Embryonic facial prominence (tissue), 1 donor: ENCODE results near the gene CCDC89.

Experiments used
- DNase-seq: peaks from one replicate; pipeline ENCODE4 v3.0.0-alpha.2; 2016; ENCODE audit errors: extremely low spot score

Gene CCDC89

DNA sequence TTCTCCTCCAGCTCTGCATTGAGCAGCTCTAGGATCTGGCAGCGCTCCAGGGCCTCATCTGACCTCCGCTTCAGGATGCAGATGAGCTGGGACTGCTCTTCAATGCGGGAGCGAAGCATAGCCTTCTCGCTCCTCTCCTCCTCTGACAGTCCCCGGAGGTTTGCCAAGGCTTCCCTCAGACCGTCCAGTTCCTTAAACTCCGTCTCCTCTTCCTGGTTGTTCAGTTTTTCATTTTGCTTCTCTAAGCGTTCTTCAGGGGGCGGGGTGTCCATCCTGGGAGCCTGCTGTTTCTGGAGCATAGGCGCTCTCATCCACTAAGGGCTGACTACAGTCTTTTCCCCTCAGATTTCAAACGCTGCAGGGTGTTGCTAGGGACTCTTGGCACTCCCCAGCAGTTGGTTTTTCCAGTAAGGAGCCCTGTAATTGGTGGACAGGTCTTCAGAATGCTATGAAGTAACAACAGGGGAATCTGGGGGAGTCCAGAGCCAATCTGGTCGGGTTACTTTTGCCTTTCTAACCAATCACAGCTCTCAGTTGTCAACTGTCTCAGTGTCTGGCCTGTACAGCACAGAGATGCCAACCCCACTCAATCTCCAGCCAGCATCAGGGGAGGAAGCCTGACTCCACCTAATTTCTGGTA, at the start of gene CCDC89:
Gene CCDC89, minus strand, starts transcription at position 376 of the 640 bp plus-strand sequence. Its CDS starts 65 bp downstream, at position 311.
- DNase-seq: no peak

DNA sequence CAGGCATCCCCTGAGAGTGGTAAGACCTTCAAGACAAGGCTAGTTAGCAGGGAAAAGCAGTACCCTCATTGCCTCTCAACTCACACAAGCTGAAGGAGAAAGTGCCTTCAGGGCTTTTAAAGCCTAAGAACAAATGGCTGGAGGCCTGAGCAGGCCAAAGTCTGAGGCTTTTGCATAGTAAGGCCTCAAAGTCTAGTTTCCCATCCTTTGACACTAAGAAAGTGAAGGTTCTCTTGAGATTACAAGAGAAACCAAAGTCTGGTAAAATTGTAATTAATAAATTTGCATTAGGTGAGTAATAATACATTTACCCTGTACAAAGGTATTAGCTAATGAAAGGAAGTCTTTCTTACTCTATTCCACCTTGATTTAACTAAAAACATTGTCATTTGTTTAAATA, 47.0 kb upstream of the CCDC89 start:
- no peak for DNase-seq

DNA sequence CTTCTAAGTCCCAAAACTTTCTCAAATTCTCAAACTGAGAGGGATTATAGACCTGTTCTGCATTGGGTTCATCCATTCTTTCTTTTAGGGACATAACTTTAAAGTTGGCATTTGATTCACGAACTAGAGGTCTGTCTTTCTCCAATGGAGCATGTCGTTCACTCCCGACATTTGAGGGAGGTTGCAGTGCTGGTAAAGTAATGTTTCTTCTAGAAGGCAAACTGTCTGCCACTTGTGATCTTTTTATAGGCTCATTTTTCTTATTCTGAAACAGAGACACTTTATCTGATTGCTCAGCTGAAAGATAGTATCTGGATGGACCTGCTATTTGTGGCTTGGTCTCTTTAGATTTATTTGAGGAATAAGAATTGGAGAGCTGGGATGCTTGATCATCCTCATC, 40.4 kb upstream of the CCDC89 start:
- DNase-seq: no peak

GRCh38 chr11:85725510-85726258, 39.7 kb upstream of the CCDC89 start:
- no peak for DNase-seq

DNA sequence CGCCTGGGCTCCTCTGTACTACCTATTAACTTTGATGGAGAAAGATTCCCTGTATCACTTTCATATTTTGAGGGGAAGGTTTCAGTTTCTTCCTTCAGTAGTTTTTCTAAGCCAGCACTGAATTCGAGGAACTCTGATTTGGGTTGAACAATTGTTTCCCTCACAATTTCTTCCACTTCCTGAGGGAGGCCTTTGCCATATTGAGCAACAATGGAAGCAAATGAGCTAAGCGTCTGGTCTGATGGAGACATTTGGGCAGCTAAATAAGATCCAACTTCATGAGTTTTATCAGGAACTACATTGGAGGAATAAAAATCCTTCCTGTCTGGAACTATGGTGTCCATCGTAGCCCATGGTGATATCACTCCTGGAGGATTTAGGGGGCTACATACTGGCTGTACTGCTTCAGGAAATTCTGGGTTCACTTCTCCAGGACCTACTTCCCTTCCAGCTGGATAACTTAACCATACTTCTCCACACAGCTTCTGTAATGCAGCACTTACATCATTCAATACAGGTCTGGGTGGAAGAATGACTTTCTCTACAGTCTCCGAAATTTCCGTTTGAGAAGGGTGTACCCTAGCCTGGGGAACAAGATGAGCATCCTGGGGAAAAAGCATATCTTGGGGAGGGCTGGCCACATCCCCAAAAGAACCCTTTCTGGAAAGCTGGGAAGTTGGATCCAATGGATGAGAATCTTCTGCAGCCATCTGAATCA, 38.9 kb upstream of the CCDC89 start:
- DNase-seq: no peak

GRCh38 chr11:85723088-85723487, 37.1 kb upstream of the CCDC89 start:
- DNase-seq: no peak

DNA sequence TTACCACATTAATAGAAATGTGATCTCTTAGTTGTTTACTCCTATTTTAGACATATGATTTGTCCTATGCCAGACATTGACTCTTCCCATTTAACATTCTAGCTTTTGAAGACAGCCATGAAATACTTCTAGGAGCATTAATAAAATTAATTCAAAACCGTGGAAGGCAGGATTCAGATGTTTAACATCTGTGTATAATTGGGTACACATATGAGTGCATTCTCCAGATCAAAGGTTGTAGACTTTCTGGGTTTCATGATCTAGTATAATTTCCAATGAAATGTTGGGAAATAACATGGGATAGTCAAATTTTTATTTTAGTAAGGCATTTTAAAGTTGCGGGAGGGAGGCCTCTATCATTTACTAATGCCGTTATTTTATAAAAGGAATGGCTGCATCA, 35.2 kb upstream of the CCDC89 start:
- DNase-seq: no peak

GRCh38 chr11:85718991-85719807, 33.2 kb upstream of the CCDC89 start:
- DNase-seq: peak; percentile 21

- no peak for DNase-seq
Measured at GRCh38 chr11:85718126-85718943, 32.3 kb upstream of the CCDC89 start.

- DNase-seq: no peak
Measured at GRCh38 chr11:85717429-85717828, 31.4 kb upstream of the CCDC89 start.

DNA sequence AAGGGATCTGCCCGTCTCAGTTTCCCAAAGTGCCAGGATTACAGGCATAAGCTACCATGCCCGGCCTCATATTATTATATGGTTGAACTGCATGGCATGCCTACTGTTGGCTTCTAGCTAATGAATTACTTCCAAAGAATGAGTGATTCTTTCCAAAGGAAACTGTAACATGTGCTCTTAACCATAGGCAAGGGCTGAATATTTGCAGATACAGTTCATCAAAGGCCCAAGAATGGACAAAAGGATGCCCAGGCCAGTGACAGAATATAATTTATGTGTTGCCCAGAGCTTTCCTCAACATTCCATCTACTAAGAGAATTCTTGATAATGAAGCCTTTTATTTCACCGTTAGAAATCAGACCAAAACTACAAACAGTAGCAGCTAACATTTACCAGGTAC, 27.0 kb upstream of the CCDC89 start:
- no peak for DNase-seq

DNA sequence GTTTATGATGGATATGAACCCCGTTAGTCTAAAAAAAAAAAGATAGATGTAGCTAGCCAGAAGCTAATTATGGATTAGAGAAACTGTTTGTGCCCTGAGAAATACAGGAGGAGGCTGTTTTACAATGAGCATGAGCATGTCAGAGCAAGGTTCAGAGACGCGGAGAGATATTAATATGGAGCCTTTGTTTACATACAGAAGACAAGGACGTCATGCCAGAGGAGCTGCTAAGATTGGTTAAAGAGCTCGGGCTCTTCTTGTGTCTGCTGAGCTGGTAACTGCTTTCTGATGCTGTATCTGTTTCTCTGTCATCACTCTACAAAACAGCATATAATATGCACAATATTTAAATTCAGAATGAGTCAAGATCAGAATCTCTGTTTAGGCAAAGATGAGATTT, 24.9 kb upstream of the CCDC89 start:
- DNase-seq: no peak

DNA sequence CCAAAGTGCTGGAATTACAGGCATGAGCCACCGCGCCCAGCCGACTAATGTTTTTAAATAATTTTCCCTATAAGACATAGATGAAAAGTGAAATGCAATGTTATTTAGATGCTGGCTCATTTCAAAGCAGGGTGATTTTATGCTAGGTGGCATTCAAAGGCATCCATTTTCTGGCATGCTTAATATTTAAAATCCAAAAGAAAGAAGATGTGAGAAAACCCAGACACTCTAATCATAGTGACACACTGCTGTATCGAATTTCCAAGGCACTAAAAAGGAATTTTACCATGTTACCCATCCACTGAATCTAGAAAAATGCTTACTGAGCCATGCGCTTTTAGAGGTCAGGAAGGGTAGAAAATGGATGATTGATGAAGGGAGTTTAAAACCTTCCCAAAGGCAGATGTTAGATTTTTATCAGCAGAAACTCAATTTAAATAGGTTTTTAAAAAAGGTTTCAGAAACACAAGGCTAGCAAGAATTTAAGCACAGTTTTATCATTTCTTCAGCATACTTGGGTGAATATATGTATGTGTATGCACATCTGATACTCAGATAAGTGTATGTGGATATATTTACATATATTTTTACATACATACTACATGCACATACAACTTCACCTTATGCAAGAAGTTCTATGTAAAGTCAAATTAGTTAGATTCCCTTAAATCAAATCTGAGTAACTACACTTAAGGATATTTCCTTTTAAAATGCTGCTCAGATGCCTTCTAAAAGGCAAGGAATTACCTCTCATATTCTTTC, 24.1 kb upstream of the CCDC89 start:
- no peak for DNase-seq

DNA sequence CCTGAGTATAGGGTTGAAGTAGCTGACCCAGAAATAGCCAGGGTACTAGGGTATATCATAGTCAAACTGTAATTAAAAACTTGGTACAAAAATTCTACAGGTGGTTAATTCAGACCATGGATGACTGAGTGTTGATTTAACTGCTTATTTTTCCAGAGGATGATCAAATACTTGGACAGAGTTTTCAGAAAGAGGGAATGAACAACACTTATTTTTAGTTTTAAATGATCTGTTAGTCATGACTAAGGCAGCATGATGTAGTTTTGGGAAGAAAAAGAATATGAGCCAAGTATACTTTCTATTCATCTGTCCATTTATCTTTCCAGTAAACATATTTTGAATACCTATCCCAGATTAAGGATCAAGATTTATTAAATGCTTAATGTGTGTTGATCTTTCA, 19.8 kb upstream of the CCDC89 start:
- no peak for DNase-seq

DNA sequence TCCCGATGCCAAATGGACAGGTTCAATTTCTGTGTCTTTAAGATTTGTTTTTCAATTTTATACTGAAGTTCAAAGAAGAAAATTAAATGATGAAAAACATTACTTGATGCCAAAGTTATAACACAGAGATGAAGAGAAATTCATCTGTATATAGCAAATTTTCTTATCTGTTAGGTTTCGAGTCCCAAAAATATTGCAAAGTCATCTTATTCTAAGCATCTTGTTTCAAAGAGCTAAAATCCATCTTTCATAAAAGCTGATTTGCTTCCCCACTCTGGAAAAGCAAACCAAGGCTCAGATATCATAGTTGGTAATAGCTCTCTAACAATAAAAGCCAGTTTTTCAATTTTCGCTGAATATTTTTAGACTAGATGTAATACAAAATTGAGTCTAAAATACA, 19.0 kb upstream of the CCDC89 start:
- no peak for DNase-seq

DNA sequence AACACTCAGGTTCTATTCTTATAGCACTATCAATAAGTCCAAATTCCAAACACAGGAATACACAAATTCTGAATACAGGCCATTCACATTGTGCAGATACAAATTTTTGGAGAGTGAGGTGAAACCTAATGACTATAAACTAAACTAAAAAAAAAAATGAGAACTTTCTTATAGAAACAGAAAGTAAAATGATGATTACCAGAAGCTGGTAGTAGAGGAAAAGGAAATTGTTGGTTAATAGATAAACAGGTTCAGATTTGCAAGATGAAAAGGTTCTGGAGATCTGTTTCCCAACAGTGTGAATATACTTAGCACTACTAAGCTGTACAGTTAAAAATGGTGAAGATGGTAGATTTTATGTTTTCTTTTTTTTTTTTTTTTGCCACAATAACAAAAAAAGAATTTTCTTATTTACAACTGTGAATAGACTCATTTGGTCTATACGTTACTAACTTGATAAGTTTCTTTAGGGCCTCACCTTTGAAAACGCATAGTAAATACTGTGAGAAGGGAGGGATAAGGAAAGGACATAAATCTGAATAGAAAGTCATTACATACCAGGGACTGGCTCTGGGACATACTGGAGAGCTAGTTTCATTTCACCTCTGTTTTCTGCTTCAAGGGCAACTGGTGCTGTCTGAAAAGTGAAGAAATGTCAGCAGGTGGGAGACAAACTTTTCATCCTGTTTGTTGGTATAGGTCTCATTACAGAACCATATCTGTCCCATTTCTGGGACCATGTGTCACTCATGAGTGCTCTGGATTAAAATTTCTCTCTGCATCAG, 14.2 kb upstream of the CCDC89 start:
- no peak for DNase-seq

- DNase-seq: no peak
Measured at GRCh38 chr11:85698195-85698594, 12.2 kb upstream of the CCDC89 start.

DNA sequence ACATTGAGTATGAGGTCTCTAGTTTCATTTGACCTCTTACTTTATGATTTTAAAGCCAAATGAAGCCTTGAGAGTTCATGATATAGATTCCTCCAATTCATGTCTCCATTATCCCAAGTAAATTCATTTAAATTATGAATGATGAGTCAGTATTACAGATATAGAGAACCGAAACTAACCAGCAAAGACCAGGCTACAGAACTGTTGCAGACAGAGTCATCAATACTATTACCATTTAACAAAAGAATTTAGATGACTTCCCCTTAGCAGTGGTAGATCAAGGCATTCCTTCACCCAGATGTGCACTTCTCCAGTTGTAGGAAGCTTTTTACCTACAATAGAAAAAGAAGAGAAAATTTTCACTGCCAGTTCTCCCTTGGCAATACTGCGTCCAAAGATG, 11.8 kb upstream of the CCDC89 start:
- no peak for DNase-seq

DNA sequence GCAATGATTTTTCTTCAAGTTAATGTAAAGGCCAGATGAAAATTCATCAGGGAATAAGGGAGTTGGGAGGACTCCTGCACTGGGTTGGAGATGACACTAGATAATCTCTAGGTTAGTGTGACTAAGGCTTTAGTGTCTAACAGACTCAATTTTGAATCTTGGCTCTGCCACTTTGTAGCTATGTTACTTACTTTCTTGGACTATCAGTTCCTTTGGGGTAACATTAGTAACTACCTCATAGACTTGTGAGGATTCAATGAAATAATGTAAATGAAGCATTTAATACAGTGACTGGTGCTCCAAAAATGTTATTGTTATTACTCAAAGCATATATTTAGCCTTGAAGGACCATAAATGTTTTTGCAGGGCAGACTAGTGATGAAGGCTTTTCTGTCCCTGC, 9.6 kb upstream of the CCDC89 start:
- DNase-seq: no peak
